NCI-H460 (cell line): Measurements from ENCODE around the gene SLC25A13. TPM values are rescaled to one million over a fixed set of nuclear protein-coding genes. Genes with fewer than 3 reads are reported as not detected.

Source experiments
- DNase-seq: peaks from one replicate; pipeline ENCODE4 v3.0.0-alpha.2; 2016; ENCODE audit warnings: low read depth; ENCODE audit errors: extremely low read depth
- total RNA-seq: library from RNA; depleted of rRNA; stranded (reverse); fragments of >200 nt; shearing (Covaris generic); gene quantifications from 2 replicates; pipeline ENCODE4 v1.2.3, GENCODE V29; 2014

SLC25A13 gene
- total RNA-seq, 1 experiment from 2014 or later = 39.2 TPM

DNA sequence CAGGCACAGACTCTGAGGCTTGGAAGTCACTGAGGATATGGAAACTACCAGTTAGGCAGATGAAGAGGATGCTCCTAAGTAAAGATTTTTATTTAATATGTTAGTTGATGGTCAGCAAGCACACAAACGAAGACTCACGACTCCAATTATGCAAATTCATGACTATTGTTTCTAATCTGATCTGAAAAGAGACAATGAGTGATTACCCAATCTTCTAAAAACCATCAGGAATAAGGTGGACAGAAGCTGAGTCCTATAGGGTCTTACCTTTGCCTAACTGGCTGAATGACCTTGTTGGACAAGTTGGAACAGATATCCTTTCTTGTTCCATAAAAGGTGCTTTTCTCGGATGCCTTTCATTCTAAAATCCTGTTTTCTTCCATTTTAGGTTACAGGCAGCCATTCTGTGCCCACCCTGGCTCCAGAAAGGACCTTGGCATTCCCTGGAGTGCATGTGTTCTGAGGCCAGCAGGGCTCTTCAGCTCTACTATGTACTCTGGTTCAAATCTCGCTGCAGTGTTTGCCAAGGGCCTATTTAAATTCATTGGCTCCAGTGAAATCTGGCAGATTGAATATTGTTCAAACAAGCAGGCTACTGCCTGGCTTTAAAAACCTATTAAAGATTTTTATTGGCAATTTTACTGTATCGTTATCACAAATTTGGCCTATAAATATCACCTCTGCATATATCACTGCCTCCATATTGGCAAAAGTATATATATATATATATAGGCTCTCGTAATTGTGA, 77.5 kb downstream of the SLC25A13 start:
- no peak for DNase-seq

DNA sequence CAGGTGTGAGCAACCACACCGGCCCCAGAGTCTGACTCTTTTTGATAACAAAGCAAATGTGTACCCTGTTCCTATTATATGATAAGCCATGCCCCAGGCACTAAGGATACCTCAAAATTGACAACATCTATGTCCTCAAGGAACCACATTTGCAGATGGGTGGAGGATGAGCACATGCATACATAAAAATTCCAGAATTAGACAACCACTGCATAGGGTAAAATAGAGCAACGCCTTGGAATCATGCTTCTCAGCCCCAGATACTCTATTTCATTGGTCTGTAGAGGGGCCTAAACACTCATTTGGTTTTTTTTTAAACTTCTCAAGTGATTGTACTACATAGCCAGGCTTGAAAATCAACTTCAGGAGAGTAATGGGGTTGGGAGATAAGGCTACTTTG, 78.7 kb downstream of the SLC25A13 start:
- DNase-seq = no peak

DNA sequence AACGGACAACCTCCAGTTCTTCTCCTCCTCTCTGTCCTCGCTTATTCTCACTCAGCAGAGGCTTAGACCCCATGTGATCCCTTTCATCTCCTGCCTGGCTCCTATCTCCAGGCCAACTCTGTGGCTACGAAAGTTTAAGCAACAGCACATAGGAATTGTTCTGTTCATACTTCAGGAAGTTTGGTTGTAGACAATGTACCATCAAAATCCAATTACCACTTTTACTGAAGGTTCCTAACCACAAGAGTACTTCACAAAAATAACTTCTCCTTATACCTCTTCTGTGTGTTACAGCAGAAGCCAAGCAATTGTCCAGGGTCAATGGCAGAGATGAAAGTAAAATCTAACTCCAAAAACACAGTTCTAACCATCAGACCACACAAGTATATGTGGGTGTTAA, 80.0 kb downstream of the SLC25A13 start:
- DNase-seq = no peak

DNA sequence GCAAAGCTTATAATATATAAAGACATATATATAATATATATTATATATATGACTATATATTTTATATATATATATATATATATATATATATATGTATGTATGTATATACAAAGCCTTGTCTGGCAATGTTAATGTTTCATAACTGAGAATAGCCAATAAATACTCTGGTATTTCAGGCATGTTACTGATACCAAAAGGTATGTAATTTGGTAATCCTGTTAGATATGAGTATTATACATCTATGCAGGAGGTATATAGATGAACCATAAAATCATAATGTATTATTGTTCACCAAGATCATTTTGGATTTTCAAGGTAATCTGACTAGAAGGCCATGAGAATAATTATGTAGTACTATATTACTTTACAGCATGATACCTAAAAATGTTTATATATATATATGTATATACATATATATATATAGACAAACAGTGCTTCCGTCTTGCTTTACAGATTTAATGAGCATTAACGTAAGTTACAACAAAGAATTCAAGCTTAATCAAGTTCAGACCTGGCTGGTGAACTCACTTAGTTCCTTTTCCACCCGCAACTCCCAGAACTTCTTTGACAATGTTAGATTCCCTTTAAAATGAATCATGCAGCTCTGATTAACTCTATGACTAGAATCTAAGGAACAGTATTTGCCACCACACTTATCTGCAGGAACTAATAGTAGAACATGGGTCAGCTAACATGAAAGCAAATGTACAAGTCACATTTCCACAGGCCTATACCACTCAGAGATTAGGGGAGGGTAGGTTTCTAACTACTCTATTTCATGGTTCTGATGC, 82.7 kb downstream of the SLC25A13 start:
- no peak for DNase-seq

DNA sequence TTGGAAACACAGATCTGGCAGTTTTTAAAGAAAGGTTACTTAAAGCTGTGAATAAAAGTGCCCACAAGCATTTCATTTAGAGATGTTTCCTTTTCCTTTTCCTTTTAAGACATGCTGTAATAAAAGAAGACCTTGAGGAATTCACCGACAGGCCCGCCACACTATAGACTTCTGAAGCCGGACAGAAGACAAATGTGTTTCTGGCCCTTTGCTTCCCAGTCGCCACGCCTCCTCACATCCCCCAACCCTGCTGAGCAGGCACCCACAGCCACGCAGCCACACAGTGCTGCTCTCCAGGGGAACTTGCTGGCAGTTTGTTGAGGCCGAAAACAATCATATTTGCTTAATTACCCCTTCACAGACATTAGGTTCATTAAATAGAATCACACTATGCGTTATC, 83.4 kb downstream of the SLC25A13 start:
- no peak for DNase-seq

DNA sequence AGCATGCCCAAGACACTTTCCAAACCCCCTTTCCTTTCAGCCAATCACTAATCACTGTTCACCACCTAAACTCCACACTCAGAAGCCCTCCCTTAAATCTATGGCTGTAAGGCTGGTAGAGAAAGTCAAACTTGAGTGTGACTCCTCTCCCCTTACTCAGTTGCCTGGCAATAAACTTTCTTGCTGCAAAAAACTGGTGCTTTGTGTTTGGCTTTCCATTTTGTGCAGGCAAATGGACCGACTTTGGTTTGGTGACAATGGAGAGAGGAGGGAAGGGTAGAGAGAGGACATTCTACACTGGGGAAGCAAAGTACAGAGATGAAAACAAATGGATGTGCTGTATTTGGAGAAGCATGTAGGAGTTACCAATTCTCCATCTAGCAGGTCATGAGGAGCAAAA, 84.9 kb downstream of the SLC25A13 start:
- DNase-seq = no peak

DNA sequence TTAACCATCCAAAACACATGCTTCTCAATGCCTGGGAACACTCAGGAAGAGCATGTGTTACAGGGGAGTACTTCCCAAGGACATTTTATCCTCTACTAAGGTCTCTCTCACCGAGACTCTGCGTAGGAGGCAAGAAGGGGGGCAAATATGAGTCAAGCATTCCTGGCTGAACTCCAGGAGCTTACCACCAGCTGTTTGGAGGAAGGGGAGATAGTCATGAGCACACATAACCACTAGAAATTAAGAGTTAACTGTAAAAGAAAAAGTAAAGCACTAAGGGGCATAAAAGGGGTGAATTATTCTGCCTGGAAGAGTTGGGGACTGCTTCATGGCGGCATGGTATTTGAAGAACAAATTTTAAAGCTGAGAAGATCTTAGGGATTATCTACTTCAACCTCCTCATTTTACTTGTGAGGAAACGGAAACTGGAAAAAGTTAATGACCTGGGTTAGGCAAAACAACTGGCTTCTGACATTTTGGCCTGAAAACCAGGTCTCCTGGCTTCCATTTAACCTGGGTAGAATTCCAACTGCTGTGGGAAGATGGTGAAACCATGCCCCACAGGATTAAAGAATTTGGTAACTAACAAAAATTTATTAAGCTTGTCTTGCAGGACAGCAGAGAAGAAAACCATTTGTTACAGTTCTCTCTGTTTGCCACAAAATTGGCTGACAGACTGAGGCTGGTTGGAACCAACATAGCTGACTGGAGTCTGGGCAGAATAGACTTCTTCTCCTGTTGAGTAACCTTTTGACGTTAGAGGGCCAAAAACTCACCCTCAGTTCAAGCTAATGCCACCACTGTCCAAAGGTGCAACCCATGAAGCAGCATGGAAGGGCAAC, 85.5 kb downstream of the SLC25A13 start:
- no peak for DNase-seq

DNA sequence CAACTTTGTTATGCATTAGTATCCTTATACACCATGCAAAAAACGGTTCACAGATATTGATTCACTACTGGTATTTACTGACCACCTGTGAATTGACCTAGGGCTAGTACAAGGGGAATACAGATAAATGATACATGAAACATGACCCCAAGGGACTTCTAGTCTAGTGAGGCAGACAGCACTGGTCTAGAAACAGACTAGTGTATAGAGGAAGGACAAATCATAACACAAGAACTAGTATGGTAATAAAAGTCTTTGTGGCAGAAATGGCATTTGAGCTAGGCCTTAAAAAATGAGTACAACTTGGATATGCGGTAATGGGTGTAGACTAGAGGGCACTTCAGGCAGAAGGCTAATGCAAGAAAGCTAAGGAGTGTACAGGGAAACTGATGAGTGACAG, 86.6 kb downstream of the SLC25A13 start:
- no peak for DNase-seq

DNA sequence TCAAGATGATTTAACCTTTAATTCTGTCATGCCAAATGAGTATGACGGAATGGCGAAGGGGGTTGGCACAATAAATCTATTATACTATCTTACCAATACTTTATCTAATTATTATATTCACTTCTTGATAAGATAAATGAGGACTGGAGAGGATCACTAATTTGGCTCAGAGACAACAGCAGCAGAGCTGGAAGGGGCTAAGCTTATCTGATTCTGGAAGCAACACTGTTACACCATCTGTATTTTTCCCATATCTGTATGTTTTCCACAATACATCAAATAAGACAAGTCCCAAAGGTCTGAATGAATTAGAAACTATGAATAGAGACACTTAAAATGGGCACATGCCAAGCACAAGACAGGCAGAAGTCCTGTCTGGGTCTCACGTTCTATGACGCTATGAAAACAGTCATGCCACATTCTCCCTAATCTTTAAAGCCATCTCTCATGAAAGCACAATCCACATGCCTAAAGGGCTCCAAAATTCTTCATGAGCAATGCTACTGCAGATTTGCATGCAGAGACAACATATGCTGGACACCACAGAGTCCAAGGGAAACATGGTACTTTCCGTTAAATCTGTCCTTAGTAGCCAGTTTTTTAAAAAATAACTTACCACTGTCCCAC, 88.3 kb downstream of the SLC25A13 start:
- DNase-seq = no peak

DNA sequence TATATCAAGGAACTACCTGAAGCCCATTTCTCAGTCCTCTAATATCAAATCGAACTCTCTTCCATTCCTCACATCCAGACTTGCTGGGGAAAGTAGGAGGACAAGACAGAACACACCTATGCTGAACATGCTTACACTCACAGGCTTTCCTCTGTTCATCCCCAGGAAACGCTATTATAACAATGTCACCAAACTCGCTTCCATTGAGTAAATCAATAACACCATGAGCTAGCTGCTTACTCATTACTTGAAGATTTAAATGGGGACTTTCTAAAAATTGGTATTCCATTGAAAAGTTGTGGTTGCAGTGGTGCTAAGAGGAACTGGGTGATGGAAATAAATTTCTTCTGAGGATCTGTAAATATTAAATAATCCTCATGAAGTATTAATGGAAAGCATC, 88.8 kb downstream of the SLC25A13 start:
- no peak for DNase-seq

DNA sequence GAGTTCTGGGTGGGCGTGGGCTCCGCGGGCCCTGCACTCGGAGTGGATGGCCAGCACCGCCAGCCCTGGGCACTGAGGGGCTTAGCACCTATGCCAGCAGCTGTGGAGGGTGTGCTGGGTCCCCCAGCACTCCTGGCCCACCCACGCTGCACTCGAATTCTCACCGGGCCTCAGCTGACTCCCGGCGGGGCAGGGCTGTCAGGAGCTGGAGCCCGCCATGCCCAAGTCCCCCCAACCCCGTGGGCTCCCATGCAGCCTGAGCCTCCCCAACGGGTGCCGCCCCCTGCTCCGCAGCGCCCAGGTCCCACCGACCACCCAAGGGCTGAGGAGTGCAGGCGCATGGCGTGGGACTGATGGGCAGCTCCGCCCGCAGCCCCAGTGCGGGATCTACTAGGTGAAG, 93.1 kb downstream of the SLC25A13 start:
- DNase-seq = no peak

DNA sequence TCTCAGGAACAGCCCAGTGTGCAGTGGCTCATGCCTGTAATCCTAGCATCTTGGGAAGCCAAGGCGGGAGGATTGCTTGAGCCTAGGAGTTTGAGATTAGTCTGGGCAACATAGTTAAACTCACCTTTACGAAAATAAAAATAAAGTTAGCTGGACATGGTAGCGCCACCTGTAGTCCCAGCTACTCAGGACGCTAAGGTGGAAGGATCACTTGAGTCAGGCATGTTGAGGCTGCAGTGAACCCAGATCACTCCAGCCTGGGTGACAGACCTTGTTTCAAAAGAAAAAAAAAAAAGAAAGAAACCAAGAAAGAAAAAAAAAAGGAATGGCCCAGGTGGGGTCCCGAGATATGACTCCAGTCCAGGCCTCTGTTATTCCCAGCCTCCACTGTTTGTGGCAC, 96.6 kb downstream of the SLC25A13 start:
- no peak for DNase-seq

DNA sequence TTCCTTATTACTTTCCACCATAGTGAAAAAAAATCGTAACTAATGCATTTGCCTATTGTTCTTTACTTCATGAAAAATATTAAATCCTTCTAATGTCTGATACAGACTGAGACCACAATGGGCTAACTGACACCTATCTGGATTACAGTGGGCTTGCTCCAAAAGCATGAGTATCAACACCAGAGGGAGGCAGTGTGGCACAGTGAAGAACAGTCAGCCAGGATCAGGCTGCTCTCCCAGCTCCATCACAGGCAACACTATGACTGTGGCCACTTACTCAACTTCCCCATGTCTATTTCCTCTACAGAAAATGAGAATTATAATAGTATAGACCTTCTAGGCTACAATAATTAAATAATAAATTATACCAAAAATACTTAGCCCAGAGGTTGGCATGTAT, 97.2 kb downstream of the SLC25A13 start:
- DNase-seq = no peak

DNA sequence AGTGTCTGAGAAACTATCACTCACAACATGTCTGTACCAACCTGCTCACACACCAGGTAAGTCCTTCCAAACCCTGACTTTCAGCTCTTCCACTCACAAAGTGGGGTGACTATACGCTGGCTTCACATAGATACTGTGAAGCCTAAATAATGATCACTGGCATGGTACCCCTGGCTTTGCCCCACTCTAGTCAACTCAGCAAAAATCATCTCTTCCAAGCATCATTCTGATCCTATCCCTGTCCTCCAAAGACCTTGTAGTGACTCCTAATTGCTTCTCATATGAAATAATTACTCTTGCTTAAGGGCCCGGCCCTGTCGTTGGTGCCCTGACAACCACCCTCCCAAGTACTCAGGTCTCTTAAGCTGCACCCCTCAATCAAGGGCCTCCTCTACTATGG, 97.8 kb downstream of the SLC25A13 start:
- DNase-seq = no peak

DNA sequence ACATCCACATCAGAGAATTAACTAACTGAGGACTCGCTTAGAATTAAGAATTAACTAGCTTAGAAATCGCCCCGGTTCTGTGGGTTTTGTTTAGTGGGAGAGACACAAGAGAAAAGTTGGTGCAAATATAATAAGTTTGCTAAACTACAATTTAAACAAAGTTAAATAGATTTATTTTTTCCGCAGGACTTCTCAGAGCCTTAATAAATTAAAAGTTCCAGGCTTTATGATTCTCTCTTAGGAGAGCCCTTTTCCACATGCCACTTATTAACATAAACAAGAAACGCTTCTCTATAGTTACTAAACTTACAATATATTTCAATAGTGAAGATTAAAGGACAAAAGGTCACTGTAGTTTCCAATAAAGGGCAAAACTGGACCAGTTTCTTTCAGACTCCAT, 100.0 kb downstream of the SLC25A13 start:
- no peak for DNase-seq

DNA sequence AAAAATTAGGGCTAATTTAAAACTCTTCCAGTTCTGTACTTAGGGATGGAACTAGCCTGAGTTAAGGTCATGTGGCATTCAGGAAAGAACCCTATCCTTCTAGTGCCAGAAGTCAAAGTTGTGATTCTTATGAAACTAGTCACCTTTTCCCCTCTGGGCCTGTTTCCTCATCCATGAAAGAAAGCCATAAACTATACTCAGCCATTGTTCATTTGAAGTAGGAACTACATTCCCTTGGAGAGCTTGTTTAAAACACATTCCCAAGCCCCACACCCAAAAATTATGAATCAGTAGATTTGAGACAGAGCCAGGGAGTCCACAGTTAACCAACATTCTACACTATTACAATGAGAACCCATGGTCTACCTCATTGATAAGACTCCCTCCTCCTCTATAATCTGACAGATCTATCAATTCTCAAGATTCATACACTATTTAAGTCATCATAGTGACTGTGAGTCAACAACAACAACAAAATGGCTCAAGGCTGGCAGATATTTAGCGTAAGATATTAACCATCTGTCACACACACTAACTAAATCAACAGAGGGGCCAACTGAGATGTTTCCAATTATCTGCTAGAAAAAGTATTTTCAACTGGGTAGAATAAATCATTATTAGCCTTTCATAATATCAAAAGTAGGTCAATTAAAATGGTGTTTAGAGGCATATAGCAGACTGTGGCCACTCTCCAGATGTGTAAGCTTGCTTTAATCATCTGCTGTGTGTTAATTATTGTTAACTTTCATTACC, 102.3 kb downstream of the SLC25A13 start:
- no peak for DNase-seq

DNA sequence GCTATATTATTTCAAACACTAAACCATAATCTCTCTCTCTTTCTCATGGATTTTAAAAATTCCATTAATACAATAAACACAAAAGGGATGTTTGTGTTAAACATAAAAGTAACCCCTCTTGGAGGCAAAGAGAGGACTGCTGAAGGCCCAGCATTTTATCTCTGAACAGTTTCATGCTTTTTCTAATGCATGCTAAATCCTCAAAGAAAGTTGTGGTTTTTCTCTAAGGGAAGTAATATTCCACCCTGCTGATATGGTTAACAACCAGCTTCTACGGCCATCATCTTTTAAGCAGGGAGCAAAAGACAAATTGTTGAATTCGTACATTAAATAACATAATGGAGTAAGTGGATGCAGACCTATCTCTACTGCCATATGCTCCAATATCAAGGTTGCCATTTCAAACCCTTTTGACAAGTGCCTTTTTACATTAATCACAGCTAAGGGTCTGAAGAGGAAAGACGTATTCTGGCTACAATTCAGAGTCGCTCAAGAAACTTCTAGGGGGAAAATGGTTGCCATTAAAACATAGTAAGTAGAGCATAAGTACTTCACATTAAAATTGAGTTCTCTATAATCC, 103.1 kb downstream of the SLC25A13 start:
- no peak for DNase-seq

DNA sequence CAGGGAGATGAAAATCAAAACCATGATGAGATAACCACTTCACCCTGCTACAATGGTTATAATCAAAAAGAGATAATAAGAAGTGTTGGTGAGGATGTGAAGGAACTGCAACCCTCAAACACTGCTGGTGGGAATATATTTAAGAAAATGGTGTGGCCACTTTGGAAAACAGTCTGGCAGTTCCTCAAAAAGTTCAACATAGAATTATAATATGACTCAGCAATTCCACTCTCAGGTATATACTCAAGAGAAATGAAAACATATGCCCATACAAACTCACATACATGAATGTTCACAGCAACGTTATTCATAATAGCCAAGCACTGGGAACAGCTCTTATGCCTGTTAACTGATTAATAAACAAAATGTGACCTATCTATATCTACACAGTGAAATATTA, 104.8 kb downstream of the SLC25A13 start:
- no peak for DNase-seq

DNA sequence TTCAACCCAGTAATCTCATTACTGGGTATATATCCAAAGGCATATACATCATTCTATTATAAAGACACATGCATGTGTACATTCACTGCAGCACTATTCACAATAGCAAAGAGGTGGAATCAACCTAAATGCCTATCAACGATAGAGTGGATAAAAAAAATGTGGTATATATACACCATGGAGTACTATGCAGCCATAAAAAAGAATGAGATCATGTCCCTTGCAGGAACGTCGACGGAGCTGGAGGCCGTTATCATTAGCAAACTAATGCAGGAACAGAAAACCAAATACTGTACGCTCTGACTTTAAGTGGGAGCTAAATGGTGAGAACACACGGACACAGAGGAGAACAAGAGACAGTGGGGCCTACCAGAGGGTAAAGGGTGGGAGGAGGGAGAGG, 105.5 kb downstream of the SLC25A13 start:
- DNase-seq = no peak

DNA sequence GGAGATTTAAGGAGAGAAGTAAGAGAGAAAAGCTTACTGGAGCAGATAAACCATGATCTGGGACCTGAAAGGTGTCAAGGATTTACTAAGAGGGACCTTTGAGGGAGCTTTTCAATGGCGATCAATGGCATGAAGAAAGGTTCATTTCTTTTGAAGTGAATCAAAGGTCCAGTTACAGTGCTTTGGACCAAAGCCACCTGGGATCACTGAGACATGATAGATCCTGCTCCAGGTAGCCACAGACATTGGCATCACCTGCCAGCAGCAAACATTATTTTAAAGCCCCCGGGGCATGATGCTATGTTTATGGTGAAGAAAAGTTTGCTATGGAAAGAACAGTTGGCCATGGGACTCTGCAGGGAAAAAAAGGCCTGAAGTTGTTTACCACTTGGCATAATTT, 109.4 kb downstream of the SLC25A13 start:
- DNase-seq = no peak
